Fibroblast of lung (primary cell): Measurements from ENCODE around the gene MAPKAP1. TPM values are rescaled to one million over a fixed set of nuclear protein-coding genes. Genes with fewer than 3 reads are reported as not detected.

Source experiments
- DNase-seq, 2 donors: peaks; one replicate each; pipeline versions ENCODE4 v3.0.0 to v3.0.0-alpha.2; 2010; ENCODE audit warnings: low read depth in 2 of 2
- H2AFZ ChIP-seq: 2 replicates; pipeline ENCODE4 v1.5.1; 2012; ENCODE audit warnings: low read length, control low read depth, inconsistent platforms
- H3K27ac ChIP-seq: 2 replicates; pipeline ENCODE4 v1.5.1; 2011; ENCODE audit warnings: low read length, control low read depth; ENCODE audit not compliant: insufficient read depth
- H3K27me3 ChIP-seq: 2 replicates; pipeline ENCODE4 v1.5.1; 2011; ENCODE audit warnings: mild to moderate bottlenecking, low read length; ENCODE audit not compliant: control insufficient read depth, insufficient read depth
- H3K36me3 ChIP-seq: 2 replicates; pipeline ENCODE4 v1.5.1; 2011; ENCODE audit warnings: low read length; ENCODE audit not compliant: control insufficient read depth, insufficient read depth
- H3K4me1 ChIP-seq: 2 replicates; pipeline ENCODE4 v1.5.1; 2011; ENCODE audit warnings: low read length; ENCODE audit not compliant: control insufficient read depth, insufficient read depth; ENCODE audit errors: extremely low read depth
- H3K4me2 ChIP-seq: 2 replicates; pipeline ENCODE4 v1.5.1; 2011; ENCODE audit warnings: low read length, control low read depth; ENCODE audit not compliant: insufficient read depth; ENCODE audit errors: extremely low read depth
- H3K4me3 ChIP-seq, 4 experiments: fragments of 200-600 bp in 1 of 4; sonication (generic) in 1 of 4; replicated peaks in 1 of 4; 2 replicates each; pipeline ENCODE4 v1.5.1; 2011 to 2016; ENCODE audit warnings: low read length in 4 of 4, low read depth in 3 of 4, mild to moderate bottlenecking in 3 of 4, control low read depth in 2 of 4, inconsistent platforms in 1 of 4, mixed read lengths in 1 of 4; ENCODE audit not compliant: insufficient read depth in 1 of 4; ENCODE audit errors: control extremely low read depth in 1 of 4
- H3K79me2 ChIP-seq: 2 replicates; pipeline ENCODE4 v1.5.1; 2012; ENCODE audit warnings: mild to moderate bottlenecking, low read length, inconsistent platforms; ENCODE audit not compliant: control insufficient read depth, insufficient read depth
- H3K9ac ChIP-seq: 2 replicates; pipeline ENCODE4 v1.5.1; 2011; ENCODE audit warnings: mild to moderate bottlenecking, low read length, control low read depth; ENCODE audit not compliant: insufficient read depth
- H3K9me3 ChIP-seq: 2 replicates; pipeline ENCODE4 v1.5.1; 2012; ENCODE audit warnings: low read depth, low read length; ENCODE audit not compliant: control insufficient read depth, insufficient read depth
- H4K20me1 ChIP-seq: 2 replicates; pipeline ENCODE4 v1.5.1; 2011; ENCODE audit warnings: low read length; ENCODE audit not compliant: control insufficient read depth, insufficient read depth; ENCODE audit errors: extremely low read depth
- EZH2 ChIP-seq: IDR thresholded peaks from 2 replicates; pipeline ENCODE4 v1.5.1; 2012; ENCODE audit warnings: low read length, control low read depth, mild to moderate bottlenecking; ENCODE audit errors: missing control alignments
- polyA plus RNA-seq, 2 donors: library from polyadenylated mRNA; depleted of rRNA in 1 of 2; stranded (reverse) in 1 of 2; unstranded in 1 of 2; fragments of >200 nt; gene quantifications; 2 replicates each; pipeline ENCODE4 v1.2.1, GENCODE V29; 2011 to 2012; ENCODE audit warnings: missing spikeins in 1 of 2
- total RNA-seq: library from RNA; depleted of rRNA; stranded (reverse); fragments of >200 nt; gene quantifications from 2 replicates; pipeline ENCODE4 v1.2.1, GENCODE V29; 2014
- TF ChIP-seq, protein P1 (sequence below), 2 donors: IDR thresholded peaks in 1 of 2; conservative IDR thresholded peaks in 1 of 2; 1 replicate in 1 of 2; 2 replicates in 1 of 2; pipeline ENCODE4 v1.5.1; 2011 to 2012; ENCODE audit warnings: low read length in 2 of 2, control low read depth in 1 of 2, inconsistent platforms in 1 of 2, low read depth in 1 of 2, mild to moderate bottlenecking in 1 of 2

The MAPKAP1 gene
- total and polyA plus RNA-seq, 2 donors (not counting 1 experiment from before 2014, with no cell fraction given): 63.7 to 127 TPM

- Histone ChIP-seq H2AFZ (no peak overlapping the region), H4K20me1 (no peaks in the 10 kb centered on the region), H3K36me3 (no peaks in the 10 kb centered on the region), H3K4me2 (no peak overlapping the region), H3K27me3 (no peaks in the 10 kb centered on the region), H3K79me2 (peaks cover 28% of the 10 kb centered on the region), H3K4me3 (no peak overlapping the region), H3K9ac (no peak overlapping the region), H3K9me3 (no peaks in the 10 kb centered on the region), H3K27ac (no peak overlapping the region), H3K4me1 (peaks cover 3% of the 10 kb centered on the region)
- DNase-seq: no peak
- no peak for TF ChIP-seq EZH2
- TF ChIP-seq, protein P1, sequence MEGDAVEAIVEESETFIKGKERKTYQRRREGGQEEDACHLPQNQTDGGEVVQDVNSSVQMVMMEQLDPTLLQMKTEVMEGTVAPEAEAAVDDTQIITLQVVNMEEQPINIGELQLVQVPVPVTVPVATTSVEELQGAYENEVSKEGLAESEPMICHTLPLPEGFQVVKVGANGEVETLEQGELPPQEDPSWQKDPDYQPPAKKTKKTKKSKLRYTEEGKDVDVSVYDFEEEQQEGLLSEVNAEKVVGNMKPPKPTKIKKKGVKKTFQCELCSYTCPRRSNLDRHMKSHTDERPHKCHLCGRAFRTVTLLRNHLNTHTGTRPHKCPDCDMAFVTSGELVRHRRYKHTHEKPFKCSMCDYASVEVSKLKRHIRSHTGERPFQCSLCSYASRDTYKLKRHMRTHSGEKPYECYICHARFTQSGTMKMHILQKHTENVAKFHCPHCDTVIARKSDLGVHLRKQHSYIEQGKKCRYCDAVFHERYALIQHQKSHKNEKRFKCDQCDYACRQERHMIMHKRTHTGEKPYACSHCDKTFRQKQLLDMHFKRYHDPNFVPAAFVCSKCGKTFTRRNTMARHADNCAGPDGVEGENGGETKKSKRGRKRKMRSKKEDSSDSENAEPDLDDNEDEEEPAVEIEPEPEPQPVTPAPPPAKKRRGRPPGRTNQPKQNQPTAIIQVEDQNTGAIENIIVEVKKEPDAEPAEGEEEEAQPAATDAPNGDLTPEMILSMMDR (conservative IDR thresholded peaks at IDR 0.05 in 1 of 2, IDR thresholded peaks at IDR 0.05 in 1 of 2; ENCODE audit: low read depth in 1 of 2, low read length in 2 of 2): no peak
Observed at GRCh38 chr9:125681086-125681622, 25.9 kb downstream of the MAPKAP1 start.

GRCh38 chr9:125680445-125680844, 26.6 kb downstream of the MAPKAP1 start:
- no peak for DNase-seq
- Histone ChIP-seq H2AFZ (no peak overlapping the region), H3K4me1 (peaks cover 4% of the 10 kb centered on the region), H3K9me3 (no peaks in the 10 kb centered on the region), H4K20me1 (no peaks in the 10 kb centered on the region), H3K36me3 (no peaks in the 10 kb centered on the region), H3K4me3 (no peak overlapping the region), H3K79me2 (peaks cover 26% of the 10 kb centered on the region), H3K9ac (no peak overlapping the region), H3K27me3 (no peaks in the 10 kb centered on the region), H3K4me2 (no peak overlapping the region), H3K27ac (no peak overlapping the region)
- TF ChIP-seq, protein P1 (conservative IDR thresholded peaks at IDR 0.05 in 1 of 2, IDR thresholded peaks at IDR 0.05 in 1 of 2; ENCODE audit: low read depth in 1 of 2, low read length in 2 of 2): no peak
- no peak for TF ChIP-seq EZH2

GRCh38 chr9:125679597-125680189, 27.3 kb downstream of the MAPKAP1 start:
- TF ChIP-seq EZH2: no peak
- TF ChIP-seq, protein P1 (conservative IDR thresholded peaks at IDR 0.05 in 1 of 2, IDR thresholded peaks at IDR 0.05 in 1 of 2; ENCODE audit: low read depth in 1 of 2, low read length in 2 of 2): no peak
- H3K9me3 ChIP-seq: no peaks in the 10 kb centered on the region

More at GRCh38 chr9:125679597-125680189, 27.3 kb downstream of the MAPKAP1 start:
- no peak for DNase-seq
- Histone ChIP-seq H3K36me3 (no peaks in the 10 kb centered on the region), H3K4me3 (no peak overlapping the region), H2AFZ (no peak overlapping the region), H3K27me3 (no peaks in the 10 kb centered on the region), H3K4me2 (no peak overlapping the region), H3K9ac (no peak overlapping the region), H4K20me1 (no peaks in the 10 kb centered on the region), H3K27ac (no peak overlapping the region), H3K4me1 (peaks cover 4% of the 10 kb centered on the region), H3K79me2 (peaks cover 20% of the 10 kb centered on the region)
